Hindlimb muscle (tissue), 1 donor: Measurements from ENCODE around the gene PGAP2. TPM values are rescaled to one million over a fixed set of nuclear protein-coding genes. Genes with fewer than 3 reads are reported as not detected.
"Not testable (repeated sequence)": the region's sequence is repeated elsewhere in the genome, so short reads cannot be mapped to it uniquely, and the experiment has no call there.

ENCODE experiments used
- DNase-seq: peaks from one replicate; pipeline ENCODE4 v3.0.0-alpha.2; 2013
- polyA plus RNA-seq: library from polyadenylated mRNA; unstranded; fragments of 120-200 nt; gene quantifications from one replicate; pipeline ENCODE4 v1.2.1, GENCODE V29; 2013; ENCODE audit not compliant: insufficient read length

Gene PGAP2
- polyA plus RNA-seq, 1 donor, result 25.3 TPM

DNA sequence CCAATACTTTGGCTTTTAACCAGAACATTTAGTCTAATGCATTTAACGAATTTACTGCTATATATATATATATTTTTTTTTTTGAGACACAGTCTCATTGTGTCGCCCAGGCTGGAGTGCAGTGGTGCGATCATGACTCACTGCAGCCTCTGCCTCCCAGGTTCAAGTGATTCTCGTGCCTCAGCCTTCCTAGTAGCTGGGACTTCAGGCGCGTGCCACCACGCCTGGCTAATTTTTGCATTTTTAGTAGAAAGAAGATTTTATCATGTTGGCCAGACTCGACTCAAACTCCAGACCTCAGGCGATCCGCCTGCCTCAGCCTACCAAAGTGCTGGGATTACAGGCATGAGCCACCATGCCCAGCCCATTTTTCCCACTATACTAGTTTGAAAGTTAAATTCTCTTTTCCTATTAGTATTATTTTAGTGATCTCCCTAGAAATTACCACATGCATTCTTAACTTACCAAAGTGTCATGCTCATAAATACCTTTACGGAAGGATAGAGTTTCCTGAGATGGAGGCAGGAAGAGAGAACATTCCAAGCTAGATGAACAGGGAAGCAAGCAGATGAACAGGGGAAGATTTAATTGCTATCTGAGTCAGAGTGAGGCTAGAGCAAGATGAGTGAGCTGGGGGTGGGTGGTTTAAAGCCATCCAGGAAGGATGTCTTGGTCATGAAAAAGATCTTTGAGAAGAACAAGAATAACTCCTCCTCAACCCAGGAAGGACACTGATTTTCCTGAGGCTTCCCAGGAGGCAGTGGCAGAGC lies 4.4 kb upstream of the PGAP2 start:
- no peak for DNase-seq

DNA sequence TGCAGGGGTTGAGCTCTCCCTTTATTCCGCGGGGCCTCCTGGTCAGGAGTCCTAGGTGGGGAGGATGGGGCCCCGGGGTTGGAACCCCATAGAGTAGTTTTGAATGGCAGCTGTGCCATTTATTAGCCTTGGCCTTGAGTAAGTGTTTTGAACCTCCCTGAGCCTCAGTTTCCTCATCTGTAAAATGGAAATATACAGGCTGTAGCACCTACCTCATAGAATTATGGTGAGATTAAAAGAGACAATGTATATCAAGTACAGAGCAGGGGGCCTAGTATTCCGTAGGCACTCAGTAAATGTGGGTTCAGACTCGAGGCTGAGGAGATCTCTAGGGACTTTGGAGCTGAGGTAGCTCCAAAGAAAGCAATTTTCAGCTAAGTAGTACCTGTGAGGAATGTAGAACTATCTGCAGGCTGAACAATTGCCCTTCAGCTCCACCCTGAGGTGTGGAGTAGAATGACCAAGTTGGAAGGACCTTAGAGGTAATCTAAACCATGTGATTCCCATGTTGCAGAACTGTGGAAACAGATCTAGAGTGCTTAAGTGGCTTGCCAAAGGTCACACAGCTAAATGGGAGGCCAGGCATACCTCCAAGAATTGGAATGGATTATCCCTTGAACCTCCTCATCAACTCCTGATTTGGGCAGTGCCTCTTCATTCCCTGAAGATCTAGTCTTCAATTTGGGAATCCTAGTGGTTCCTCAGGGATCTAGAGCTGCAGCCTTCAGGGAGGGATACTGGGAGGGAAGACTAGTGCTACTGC lies 682 bp downstream of the PGAP2 start:
- no peak for DNase-seq

DNA sequence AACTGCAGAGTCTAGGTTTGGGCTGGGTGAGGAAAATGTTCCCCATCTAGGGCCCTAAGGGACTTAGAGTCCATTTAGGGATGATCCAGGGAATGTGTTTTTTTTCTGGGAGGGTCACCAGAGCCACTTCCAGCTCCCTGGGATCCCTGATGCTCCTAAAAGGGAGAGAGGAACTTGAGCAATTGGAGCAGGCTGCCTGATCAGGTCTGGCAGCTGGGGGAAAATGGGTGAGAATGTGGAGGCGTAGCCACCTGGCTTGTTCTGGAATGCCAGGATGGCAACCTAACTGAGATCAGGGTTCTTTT lies 1.2 kb downstream of the PGAP2 start:
- DNase-seq, result no peak

DNA sequence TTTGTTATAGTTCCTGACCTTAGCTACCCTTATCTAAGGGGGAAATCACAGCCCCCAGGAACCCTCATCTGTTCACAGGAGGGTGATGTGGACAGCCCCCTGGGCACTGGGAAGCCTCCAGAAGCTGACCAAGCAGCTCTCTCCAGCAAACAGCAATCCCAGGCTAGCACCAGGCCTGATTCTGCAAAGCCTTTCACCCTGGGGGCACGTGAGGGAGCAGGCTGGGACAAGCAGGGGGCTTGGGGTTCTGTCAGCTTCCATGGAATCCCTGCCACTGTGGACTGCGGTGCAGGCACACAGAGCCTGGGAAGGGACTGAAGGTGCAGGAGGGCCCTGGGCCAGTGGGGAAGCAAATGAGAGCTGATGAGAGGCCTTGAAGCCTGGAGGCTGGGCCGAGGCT lies 2.1 kb downstream of the PGAP2 start:
- no peak for DNase-seq

DNA sequence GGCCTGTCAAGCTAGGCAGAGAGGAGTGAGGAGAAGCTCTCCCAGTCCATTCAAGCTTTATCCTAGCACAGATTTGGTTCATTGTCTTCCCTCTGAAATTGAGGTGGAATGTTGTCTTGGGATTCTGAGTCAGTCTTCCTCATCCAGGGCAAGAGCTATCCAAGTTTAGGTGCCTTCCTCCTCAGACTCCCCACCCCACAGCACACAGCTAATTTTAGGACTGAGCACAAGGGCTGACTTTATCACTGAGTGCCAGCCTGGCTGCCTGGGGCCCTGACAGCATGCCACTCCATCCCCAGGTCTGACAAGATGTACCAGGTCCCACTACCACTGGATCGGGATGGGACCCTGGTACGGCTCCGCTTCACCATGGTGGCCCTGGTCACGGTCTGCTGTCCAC lies 2.6 kb downstream of the PGAP2 start:
- no peak for DNase-seq

DNA sequence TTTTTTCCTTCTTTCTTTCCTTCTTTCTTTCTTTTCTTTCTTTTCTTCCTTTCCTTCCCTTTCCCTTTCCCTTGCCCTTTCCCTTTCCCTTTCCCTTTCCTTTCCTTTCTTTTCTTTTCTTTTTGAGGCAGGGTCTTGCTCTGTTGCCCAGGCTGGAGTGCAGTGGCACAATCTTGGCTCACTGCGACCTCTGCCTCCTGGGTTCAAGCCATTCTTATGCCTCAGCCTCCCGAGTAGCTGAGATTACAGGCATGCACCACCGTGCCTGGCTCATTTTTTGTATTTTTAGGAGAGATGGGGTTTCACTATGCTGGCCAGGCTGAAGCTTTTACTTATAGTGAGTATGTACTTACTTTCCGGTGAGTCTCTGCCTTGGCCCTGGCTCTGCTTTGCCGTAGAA lies 6.5 kb downstream of the PGAP2 start:
- not testable (repeated sequence) for DNase-seq

DNA sequence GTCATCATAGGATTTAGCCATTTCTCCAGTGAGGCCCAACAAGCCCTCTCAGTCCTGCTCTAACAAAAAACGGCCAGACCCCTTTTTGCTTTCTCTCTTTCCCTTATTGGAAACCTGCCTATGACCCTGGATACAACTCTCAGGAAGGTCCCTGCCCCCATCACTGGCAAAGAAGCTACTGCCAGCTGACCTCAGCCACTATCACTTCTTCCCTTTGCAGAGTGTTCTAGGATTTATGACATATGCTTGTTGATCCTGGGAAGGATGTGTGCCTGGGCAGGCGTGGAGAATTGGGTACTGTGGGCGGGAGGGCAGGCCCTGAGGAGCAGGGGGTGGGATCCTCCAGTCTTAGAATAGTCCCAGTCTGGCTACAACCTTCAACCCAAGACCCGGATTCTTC lies 7.5 kb downstream of the PGAP2 start:
- no peak for DNase-seq

DNA sequence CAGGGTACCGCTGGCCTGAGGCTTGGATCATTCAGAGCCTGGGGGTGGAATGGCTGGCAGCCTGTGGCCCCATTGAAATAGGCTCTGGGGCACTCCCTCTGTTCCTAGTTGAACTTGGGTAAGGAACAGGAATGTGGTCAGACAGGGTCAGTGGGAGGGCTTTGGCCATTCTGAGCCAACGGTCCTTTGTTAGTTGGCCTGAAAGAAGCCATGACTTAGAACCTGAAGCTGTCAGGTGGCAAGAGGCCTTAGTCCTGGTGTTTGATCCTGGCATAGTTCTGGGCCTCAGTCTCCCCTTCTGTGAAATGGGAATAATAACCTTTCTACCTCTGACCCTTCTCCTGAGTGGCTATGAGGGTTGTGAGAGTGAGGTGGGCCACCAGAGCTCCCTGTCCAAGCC lies 8.3 kb downstream of the PGAP2 start:
- DNase-seq, result no peak

DNA sequence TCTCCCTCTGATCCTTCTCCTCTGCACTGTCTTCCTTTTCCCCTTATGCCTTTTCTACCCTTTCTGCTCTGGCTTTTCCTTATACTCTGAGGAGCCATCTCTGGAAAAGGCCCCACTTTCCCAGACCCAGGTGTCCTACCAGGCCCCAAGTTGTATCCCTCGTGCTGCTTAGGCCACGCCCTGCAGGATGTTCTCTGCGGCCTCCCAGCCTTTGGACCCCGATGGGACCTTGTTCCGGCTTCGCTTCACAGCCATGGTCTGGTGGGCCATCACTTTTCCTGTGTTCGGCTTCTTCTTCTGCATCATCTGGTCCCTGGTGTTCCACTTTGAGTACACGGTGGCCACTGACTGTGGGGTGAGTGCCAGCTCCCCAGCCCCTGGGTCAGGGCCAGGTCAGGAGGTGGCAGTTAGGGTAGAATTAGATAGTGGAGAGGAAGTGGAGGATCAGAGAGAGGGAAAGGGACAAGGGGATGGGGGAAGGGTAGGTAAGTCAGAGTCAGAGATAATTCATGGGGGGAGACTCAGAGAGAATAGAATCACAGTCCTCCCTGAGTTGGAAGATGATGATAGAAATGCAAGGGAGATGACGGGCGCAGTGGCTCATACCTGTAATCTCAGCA lies 8.9 kb downstream of the PGAP2 start:
- no peak for DNase-seq

DNA sequence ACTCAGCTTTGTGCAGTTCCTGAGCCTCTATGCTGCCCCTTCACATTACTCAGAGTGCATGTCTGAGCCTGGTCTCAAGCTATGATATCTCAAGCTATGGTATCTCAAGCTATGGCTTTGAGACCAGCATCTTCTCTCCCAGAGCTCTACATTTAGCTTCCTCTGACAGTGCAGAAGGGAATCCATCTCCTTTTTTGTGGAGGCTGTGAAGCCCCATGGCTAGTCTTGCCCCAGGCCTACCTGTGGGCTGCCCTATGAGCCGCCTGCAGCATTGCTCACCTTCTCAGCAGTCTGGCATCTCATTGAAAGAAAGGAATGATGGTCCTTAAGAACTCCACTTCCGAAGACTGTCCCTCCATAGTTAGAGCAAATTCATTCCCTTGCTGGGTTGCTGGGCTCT lies 12.6 kb downstream of the PGAP2 start:
- DNase-seq, result no peak

DNA sequence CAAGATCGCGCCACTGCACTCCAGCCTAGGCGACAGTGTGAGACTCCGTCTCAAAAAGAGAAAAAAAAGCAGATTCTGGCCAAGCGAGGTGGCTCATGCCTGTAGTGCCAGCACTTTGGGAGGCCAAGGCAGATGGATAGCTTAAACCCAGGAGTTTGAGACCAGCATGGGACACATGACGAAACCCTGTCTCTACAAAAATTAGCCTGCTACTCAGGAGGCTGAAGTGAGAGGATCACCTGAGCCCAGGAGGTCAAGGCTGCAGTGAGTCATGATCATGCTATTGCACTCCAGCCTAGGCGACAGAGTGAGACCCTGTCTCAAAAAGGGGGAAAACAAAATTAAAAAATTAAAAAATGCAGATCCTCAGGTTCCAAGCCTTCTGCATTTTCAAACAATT lies 14.0 kb downstream of the PGAP2 start:
- DNase-seq, result no peak

DNA sequence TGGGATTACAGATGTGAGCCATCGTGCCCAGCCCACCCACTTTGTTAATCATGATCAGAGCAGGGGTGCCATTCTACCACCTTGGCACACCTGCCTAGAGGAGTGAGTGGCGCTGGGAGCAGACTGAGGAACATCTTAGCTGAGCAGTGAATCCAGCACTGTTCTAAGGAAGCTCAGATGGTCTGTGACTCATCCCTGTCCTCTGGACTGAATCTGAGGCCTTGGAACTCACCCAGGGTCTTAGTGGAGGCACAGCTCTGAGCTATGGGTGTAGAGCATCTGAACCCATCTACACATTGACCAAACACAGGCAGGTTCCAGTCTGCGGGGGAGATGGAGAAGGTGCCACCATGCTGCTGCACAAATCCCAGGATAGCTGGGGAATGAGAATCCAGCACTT lies 14.9 kb downstream of the PGAP2 start:
- DNase-seq, result no peak

DNA sequence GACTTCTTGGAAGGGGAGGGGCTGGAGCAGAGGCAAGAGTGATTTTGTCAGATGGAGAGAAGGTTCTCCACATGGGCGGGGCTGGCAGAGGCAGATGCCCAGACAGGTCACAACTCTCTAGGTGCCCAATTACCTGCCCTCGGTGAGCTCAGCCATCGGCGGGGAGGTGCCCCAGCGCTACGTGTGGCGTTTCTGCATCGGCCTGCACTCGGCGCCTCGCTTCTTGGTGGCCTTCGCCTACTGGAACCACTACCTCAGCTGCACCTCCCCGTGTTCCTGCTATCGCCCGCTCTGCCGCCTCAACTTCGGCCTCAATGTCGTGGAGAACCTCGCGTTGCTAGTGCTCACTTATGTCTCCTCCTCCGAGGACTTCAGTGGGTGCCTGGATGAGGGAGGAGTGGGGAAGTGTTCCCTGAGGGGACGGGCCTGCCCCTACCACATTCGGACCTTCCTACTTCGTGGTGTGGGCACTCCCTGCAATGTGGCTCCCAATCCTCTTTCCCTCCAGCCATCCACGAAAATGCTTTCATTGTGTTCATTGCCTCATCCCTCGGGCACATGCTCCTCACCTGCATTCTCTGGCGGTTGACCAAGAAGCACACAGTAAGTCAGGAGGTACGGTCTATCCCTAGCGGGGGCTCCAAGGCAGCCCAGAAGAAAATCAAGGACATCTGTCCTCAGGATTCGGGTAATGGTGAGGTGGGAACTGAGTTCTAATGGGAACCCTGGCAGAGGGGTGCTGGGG lies 15.6 kb downstream of the PGAP2 start:
- no peak for DNase-seq

DNA sequence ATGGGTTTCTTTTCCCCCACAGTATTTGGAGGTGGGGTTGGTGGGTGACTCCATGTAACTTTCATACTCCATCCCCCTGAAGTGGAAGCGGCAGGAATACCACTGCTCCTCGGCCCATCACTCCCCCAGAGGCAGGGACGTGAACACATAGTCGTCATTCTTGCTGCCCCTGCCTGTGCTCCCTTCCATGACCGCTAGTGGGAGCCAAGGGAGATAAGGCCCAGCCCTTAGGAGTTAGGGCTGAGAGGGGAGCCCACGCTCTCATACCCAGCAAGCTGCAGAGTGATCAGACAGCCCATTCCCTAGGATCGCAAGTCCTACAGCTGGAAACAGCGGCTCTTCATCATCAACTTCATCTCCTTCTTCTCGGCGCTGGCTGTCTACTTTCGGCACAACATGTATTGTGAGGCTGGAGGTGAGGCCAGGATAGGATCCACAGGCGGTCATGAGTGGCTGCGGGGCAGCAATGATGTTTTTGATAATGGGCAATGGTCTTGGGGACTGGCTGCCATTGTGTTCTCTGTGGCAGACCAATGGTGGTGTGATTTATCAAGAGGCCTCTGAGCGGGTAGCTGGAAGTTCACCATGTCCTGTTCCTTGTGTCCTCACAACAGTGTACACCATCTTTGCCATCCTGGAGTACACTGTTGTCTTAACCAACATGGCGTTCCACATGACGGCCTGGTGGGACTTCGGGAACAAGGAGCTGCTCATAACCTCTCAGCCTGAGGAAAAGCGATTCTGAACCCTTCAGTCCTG lies 16.5 kb downstream of the PGAP2 start:
- DNase-seq, result no peak

DNA sequence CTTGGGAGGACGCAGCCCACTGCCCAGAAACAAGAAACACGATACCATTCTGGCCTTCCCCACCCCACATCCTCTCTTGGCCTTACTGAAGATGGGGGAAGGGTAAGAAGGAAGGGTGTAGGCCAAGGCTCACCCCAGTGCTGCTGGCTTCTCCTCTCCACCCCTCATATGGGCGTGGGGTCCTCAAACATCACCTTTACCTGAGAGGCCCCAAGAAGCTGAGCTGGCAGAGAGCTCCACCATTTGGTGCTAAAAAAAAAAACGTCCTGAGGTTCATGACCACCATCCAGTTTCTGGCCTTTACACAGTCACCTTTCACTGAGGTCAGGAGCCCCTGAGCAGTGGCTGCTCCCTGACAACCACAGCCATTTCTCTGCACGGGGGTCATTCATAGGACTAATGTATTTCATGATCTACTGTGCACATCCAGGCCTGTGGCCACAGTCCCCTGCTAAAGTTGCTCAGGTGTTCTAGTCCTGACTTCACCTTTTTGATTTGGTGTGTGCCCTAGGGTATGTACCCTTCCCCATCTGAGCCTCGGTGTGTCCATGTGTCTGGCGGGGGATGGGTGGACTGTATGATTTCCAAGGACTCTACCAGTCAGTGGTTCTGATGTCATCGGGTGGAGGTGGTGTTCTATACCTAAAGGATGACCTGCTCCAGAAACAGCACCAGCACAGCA lies 17.3 kb downstream of the PGAP2 start:
- DNase-seq, result no peak

DNA sequence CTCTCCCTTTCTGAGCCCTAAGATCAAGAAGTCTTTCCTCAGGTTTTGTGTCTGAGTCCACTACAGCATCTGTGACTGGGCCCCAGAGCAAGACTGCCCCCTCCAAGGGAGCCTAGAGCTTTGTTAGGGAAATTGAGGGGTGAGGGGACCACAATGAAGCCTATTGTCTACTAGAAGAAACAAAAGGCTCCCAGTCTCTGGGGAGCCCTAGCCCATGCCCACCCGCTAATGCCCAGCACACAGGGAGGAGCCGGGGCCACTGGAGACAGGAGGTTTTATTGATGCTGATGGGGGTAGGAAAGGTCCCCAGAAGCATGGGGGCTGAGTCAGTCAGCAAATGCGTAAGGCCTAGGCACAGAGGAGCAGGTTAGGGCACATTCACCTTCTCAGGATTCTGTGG lies 18.4 kb downstream of the PGAP2 start:
- DNase-seq, result no peak

DNA sequence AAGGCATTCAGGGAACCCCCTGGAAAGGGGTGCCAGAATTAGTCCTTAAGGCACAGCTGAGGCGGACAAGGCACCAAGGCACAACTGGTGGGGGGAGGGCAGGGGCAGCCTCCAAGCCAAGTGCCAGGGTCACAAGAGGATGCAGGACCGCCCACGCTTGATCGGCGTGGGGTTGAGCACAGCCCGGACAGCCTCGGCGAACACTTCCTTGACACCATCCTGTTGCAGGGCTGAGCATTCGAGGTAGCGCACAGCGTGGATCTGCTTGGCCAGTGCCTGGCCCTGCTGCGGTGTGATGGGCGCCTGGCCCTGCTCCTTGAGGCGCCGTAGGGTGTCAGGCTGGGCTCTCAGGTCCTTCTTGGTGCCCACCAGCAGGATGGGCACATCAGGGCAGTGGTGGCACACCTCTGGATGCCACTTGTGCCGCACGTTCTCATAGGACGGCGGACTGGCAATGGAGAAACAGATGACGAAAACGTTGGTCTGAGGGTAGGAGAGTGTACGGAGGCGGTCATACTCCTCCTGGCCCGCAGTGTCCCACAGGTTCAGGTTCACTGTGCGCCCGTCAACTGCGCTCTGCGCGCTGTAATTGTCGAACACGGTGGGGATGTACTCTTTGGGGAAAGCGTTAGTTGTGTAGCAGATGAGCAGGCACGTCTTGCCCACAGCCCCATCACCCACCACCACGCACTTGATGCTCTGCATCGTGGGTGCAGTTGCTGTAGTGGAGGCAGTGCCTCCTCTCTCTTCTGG lies 19.2 kb downstream of the PGAP2 start:
- no peak for DNase-seq

DNA sequence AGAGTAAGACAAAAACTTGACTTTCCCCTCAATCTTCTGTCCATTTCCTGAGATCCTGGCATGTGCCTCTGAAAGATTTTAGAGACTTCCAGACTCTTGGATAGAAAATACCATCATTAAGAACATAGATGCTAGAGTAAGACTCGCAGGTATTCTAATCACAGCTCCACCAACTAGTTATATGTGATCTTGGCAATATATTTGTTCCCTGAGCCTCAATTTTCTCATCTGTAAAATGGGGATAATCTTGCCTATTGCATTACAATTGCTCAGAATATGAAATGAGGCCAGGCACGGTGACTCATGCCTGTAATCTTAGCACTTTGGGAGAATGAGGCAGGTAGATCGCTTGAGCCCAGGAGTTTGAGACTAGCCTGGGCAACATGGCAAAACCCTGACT lies 21.7 kb downstream of the PGAP2 start:
- no peak for DNase-seq

DNA sequence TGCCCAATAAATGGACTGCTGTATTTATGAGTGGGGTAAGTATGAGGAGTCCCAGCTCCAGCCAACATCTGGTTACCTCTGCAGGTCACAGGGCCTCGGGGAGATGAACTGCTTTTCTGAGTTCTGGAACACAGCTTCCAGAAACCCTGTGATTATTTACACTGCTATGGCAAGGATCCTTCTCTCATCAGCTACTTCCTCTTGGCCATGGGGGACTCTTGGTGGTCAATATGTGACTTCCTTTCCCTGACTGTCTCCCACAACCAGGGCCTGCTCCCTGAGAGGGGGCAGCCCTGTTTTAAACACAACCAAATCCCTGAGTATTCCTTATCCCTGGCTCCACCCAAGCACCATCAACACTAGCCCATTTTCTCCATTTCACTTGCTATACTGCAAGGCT lies 22.4 kb downstream of the PGAP2 start:
- DNase-seq, result no peak

DNA sequence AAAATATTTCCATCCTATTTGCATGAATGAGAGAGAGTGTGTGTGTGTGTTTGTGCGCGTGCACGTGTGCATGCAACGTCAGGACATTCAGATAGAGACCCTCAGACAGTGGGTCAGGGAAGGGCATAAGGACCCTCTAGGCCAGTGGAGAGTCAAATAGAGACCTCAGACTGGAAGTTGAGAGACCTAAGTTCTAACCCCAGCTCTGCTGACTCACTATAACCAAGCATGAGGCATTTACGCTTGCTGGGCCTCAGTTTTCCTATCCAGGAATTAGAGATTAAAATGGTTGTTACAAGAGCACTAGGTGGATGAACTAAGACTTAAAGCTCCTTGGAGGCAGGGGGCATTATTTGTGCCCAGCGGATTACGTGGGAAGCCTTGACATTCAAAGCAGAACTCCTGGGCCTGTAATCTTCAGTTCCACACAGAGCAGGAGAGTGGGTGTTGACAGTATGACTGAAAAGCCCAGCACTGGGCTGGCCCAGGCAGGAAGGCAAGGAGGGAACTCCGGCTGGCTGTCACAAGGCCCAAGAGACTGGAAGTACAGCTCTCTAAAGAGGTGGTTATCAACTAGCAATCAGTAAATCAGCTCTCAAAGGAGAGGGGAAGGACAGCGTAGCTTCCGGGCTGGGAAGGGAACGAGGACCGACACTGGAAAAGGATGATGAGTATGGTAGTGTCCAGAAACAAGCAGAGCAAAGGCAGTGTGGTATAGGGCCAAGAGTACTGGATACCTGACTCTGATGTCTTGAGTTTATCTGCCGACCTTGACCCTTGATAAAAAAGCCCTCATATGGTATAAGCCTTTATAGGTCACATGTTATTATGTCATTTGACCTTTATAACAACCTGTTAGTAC lies 23.2 kb downstream of the PGAP2 start:
- DNase-seq, result no peak
